SKM-1 treated with dmso at 0.1 percent for 144 hours (cell line): ENCODE results near the gene MYOZ1.
"Not testable (repeated sequence)": the region's sequence is repeated elsewhere in the genome, so short reads cannot be mapped to it uniquely, and the experiment has no call there.

Experiments
- DNase-seq: peaks from one replicate; lab custom pipeline; 2025; ENCODE audit not compliant: unreplicated experiment; lab: John Stamatoyannopoulos, UW

The MYOZ1 gene

GRCh38 chr10:73641328-73642060, at the start of gene MYOZ1:
Gene MYOZ1 (minus strand): TSS chr10:73641474. CDS start chr10:73640017, 1,457 bp downstream.
- DNase-seq: peak; percentile 19

- DNase-seq: not testable (repeated sequence)
Observed at GRCh38 chr10:73690755-73691154, 49.5 kb upstream of the MYOZ1 start.

GRCh38 chr10:73689596-73689995, 48.3 kb upstream of the MYOZ1 start:
- DNase-seq: not testable (repeated sequence)

GRCh38 chr10:73687641-73688040, 46.4 kb upstream of the MYOZ1 start:
- DNase-seq: not testable (repeated sequence)

GRCh38 chr10:73674546-73674945, 33.3 kb upstream of the MYOZ1 start:
- not testable (repeated sequence) for DNase-seq

- not testable (repeated sequence) for DNase-seq
Observed at GRCh38 chr10:73668378-73668777, 27.1 kb upstream of the MYOZ1 start.

- DNase-seq: not testable (repeated sequence)
Observed at GRCh38 chr10:73666153-73666809, 25.0 kb upstream of the MYOZ1 start.

- not testable (repeated sequence) for DNase-seq
Observed at GRCh38 chr10:73665581-73665980, 24.3 kb upstream of the MYOZ1 start.

DNA sequence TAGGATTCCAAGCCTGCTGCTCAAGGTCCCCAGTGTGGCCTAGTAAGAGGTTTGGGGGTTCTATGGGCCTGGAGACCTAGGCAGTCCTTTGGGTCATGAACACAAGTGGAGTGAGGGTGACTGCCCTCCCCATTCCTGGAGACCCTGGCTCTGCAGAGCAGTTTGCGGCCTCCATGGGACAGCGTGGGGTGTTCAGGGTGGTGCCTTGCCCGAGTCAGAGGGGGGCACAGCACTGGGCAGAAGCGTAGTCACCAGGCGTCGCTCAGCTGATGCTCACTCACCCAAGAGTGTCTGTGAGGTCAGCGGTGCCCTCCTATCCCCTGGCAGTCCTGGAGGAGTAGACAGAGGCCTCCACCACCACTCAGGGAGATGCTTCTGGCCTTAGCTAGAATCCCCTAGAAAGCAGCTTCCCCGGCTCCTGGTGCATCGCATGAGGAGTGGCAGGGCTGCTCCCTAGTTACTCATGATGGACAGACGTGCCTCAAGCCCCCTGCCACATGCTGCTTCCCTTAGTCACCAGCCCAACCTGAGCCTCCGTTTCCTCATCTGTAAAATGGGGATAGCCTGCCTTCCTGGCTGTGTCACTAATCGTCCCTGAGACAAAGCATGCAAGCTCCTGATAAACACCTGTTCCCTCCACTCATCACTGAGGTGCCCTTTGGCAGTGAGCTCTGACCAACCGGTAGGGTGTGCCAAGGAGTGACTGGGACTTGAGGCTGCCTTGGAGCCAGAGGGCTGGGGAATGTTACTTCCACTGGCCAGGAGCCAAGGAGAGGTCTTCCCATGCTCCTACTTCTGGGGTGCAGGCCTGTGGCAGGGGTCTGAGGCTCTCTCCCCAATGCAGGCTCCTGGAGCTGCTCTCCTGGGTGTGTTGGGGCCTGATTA, 23.1 kb upstream of the MYOZ1 start:
- not testable (repeated sequence) for DNase-seq

DNA sequence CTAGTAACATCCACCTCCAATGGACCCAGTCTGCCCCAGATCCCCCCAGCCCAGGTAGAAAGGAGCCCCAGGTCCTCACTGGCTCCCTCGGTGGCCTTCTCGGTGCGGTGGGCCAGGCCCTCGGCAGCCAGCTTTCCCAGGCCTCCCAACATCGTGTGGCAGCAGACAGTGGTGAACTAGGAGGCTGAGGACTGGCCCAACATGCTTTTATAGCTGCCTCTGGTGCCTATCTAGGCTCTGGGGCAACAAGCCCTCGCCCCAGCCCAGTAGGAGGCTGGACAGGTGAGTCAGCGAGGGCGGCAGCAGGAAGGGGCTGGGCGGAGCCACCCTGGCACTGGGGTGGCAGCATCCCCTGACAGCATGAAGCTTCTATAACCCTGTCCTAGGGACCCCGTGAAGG, 22.3 kb upstream of the MYOZ1 start:
- not testable (repeated sequence) for DNase-seq

GRCh38 chr10:73662705-73663104, 21.4 kb upstream of the MYOZ1 start:
- not testable (repeated sequence) for DNase-seq

- DNase-seq: no peak
Observed at GRCh38 chr10:73655990-73656298, 14.7 kb upstream of the MYOZ1 start, which contains the start of gene SYNPO2L. Gene SYNPO2L (minus strand): TSS chr10:73656029. CDS start chr10:73655922, 107 bp downstream.

DNA sequence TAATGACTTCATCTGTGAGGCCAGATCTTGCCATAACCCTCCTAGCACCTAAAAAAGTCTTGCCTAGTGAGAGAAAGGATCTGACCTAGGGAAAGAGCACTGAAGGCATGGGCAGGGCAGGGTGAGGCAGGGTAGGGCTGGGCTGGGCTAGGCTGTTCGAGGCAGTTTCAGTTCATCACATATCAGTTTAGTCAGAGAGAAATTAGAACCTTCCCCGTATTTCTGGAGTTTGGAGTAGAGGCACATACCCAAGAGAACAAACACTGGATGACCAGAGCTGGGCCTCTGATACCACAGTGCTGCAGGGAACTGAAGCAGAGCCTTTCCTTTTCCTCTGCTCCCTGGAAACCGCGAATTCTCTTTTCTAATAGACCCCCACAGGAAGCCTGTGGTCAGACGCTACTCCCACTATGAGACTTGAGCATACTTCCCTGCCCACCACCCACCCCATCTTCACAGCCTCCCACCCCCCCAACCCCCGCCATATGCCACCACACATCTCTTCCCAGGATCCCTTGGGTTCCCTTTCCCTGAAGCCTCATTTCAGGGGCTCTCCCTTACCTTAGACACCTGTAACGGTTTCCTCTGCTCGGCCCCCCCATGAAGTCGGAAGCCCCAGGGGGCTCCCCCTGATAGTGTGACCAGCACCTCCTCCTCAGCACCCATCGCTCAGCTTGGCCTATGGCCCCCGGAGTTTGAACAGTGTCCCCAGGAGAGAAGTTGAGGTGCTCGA, 14.1 kb upstream of the MYOZ1 start:
- DNase-seq: no peak

- DNase-seq: no peak
Observed at GRCh38 chr10:73653701-73654100, 12.4 kb upstream of the MYOZ1 start.

DNA sequence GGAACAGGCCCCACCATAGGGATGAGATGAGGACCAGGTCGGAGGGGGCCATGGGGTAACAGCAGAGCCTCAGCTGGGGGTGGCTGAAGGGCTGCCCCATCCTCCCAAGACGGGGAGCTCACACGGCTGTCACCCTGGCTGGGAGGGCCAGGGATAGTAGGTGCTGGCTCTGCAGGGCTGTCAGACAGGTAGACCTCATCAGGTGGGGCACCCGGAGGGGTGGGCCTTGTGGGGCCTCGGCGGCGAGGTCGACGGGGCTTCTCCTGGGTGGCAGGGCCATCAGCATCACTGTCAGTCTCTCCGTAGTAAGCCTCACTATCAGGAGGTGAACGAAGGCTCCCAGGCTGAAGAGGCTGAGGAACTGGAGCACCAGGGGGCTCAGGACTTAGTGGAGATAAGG, 11.9 kb upstream of the MYOZ1 start:
- DNase-seq: no peak

DNA sequence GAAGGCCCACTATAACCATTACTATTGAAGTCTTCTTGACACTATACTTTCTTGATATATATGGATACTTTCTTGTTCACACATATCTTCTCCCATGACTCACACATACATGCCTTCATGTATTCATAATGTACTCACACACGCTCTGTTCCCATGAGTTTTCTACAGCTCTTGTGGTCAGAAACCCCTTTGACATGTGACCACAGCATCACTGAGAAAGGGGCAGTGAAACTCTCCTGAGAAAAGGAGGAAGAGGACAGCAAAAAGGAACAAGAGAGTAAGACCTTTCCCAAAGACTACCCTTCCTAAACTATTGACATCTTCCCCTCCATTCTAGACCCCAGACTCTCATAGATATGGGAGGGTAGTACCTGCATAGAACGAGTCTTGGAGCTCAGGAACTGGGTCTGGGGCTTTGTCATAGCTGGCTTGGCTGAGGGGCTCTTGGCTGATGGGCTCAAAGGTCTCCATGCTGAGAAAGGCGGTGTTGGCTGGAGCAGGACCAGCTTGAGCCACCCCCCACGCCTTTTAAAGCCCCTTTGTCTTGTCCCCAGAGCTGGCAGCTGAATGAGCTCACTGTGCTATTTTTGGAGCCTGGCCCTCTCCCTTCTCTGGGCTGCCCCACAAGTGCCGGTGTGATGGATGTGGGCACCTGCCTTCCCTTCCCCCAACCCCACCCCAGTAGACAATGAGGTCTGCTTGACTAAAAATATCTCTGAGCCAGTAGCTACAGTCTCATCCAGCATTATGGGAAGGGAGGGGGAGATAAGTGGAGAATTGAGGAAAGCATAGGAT, 9.5 kb upstream of the MYOZ1 start:
- DNase-seq: peak; percentile 41

DNA sequence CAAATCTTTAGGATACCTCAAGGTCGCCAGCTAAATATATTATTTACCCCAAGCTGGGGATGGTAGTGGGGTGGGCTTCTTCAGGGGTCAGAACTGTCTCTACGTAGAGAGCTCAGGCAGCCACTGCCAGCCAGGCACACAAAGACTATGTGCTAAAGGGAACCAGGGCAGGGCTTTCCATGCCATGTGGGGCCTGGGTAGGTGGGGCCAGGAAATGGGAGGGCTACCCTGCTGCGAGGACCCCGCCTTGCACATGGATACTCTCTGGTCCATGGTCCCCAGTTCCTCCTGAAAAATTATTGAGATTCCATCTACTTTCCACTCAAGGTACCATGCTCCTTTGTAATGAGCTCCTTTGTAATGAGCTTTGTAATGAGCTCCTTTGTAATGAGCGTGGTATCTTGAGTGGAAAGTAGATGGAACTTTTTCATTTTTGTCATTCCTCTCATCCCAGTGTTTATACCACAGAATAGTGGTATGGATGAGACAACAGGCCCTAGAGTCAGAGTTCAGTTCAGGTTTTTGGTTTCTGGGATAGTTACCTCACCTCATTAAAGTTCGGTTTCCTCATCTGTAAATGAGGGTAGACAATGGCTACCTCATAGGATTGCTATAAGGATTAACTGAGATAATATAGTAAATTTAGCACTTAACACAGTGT, 8.7 kb upstream of the MYOZ1 start:
- DNase-seq: no peak

DNA sequence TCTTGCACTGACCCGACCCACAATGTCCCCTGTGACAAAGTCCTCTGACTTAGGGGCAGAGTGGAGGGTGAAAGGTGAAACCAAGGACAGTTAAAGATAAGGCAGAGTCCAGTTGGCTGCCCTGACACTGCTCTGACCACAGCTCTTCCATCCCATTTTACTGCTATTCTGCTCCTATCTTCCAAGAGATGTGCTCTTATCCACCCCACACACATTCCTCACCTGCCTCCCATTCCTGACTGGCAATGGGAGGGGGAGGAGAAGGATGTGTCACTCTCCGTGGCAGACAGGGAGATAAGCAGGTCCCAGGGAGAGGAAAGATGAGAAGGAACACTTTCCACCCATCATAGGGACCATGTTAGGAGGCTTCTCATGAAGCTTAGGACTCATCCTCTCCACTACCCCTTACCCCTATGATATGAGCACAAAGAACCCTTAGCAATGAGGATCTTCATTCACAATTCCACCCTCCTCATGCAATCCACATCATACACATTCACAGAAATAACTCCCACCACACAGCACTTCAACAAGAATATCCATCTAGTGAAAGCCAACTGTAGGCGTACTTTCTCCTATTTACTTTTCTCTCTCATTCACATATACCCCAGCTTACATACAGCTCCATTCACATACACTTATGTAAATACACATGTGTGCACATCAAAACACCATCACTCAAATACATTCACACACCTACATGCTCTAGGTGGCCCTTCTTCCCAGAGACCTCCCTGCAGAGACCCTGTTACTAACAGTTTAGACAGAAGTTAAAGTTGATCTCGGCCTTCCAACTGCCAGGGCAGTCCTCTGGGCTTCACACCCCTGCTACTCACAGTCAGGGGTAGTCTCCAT, 7.9 kb upstream of the MYOZ1 start:
- no peak for DNase-seq
